HG03469 (cell line): ENCODE measurements around the gene RGS16.

Source experiments
- ATAC-seq: cut with Tn5 transposase; IDR thresholded peaks from one replicate; pipeline ENCODE4 v1.9.1; 2021; ENCODE audit warnings: mild to moderate bottlenecking, moderate library complexity, moderate number of reproducible peaks; ENCODE audit not compliant: unreplicated experiment

The RGS16 gene

GRCh38 chr1:182630586-182630985 is 26.4 kb upstream of the RGS16 start:
- ATAC-seq: no peak

DNA sequence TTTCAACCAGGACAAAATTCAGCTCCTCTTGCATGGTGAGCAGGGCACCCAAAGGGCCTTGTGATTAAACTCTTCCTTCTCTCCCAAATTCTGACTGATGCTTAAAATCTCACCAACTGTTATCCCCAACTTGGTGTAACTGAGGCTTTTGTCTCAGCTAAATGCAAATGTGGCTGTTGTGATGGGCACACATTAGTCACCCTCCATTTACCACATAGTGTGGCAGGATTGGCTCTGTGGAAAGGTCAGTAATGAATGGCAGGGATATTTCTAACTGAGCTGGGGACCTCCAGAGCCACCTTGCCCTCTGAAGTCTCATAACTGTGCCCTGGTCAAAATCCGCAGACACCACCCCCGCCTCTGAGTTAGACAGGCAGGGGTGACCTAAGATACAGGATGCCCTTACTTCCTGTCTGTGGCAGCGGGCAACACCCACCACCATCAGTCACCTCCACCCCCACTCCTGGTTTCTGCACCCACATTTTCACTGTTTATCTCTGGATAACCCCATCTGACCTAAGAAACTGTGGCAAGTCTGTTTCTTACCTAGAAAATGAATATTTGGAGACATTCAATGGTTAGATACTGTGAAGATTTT is 25.4 kb upstream of the RGS16 start:
- no peak for ATAC-seq

DNA sequence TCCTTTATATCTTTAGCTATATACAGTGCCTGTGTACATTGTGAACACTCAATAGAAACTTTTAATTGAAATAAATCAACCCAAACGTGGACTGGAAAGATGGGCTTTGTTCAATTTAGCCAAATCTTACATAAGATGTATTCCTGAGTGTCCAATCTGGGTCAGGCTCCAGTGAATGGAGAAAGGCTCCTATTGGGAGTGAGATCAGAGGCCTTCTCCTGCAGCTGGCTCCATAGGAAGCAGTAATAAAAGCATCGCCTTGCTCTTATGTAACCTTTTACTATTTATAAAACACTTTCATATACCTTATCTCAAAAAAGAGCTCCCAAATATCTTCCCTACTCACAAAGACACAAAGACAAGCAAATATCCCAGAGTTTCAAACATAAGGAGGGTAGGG is 24.9 kb upstream of the RGS16 start:
- ATAC-seq: no peak

GRCh38 chr1:182628657-182629056 is 24.5 kb upstream of the RGS16 start:
- no peak for ATAC-seq

DNA sequence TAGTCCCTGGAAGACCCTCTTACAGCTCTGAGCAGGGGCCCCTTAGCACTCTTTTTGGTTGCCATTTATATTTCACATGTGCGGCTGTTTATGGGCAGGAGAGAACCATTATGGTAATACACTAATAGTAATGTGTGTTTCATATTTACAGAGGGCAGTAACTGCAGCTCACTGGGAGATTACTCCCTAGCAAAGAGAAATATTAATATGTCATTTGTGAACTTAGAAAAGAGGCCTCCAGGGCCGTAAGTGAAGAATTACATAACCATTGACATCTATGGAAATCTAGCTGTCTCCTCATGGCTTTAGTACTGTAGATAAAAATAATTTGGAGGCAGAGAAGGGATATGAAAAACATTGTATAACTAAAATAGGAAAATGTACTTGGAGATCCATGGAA is 23.4 kb upstream of the RGS16 start:
- ATAC-seq: no peak

DNA sequence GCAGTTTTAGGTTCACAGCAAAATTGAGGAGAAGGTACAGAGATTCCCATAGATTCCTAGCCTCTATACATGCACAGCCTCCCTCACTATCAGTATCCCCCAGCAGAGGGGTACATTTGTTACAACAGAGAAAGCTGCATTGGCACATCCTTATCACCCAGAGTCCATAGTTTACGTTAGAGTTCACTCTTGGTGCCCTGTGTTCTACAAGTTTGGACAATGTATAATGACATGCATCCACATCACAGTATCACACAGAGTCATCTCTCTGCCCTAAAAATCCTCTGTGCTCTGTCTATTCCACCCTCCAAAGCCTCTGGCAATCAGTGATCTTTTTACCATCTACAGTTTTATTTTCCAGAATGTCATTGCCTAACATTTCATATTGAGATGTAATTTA is 22.3 kb upstream of the RGS16 start:
- no peak for ATAC-seq

DNA sequence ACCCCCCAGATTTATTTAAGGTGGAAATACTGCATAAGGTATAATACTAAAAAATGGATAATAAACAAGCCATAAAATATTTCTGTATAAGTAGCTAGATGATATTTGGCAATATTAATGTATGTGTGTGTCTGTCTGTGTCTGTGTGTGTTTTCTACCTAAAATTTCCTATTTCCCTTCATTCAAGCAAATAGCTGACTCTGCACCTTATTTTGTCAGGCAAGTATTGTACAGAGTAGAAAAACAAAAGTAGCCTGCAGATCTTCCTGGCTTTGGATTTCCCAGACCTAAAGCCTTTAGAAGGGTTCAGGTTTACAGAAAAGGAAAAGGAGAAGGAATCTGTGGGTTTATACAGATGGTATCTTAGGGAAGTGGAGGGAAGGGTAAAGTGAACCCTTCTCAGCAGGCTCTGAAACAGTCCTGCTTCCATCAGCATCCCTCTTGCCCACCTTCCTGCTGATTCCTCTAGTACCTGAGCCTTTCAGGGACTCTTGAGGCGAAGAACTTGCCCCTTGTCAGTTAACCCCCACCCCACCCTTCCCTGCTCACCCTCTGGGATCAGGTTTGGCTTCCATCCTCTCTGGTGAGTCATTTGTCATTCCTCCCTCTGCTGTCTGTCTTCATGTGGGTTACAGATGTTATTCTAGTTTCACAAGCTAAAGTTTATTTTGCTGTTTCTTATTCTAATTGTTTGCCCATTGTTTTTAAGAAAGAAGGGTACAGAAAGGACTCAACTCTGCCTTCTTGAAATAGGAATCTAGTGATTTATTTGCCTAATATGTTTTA is 21.7 kb upstream of the RGS16 start:
- ATAC-seq: no peak

DNA sequence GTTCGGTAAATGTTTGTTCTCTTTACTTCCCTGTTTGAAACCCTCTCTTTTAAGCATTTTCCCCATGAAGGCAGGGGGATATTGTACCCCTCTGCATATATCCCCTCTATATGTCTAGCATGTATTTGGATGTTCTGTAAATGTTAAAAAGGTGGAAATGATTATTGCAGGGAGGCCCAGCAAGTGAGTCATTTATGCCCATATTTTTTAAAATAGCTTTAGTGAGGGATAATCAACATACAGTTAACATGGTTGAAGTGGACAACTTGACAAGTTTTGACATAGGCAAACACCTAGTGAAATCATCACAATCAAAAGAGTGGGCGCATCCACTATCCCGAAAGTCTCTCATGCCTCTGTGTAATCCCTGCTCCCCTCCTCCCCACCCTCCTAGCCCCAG is 20.8 kb upstream of the RGS16 start:
- no peak for ATAC-seq

GRCh38 chr1:182624577-182624976 is 20.4 kb upstream of the RGS16 start:
- no peak for ATAC-seq

- peak; percentile 44 for ATAC-seq
Observed at GRCh38 chr1:182622901-182623528, 18.8 kb upstream of the RGS16 start.

DNA sequence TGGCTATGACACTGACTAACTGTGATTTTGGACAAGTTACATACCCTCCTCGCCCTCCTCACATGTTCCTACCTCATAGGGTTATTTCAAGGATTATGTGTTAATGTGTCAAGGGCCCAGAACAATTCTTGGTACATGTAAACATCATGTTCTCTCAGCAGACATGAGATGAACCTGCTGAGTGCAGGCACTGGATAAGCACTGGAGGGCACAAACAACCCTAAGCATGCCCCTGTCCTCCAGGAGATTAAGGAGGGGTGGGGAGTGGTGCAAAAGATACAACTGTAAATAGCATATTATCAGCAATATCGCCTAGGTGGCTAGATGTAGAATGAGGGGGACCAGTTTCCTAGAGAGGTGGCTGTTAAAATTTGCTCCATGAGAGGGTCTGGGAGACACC is 17.7 kb upstream of the RGS16 start:
- ATAC-seq: no peak

GRCh38 chr1:182620924-182621585 is 16.9 kb upstream of the RGS16 start:
- ATAC-seq: no peak

DNA sequence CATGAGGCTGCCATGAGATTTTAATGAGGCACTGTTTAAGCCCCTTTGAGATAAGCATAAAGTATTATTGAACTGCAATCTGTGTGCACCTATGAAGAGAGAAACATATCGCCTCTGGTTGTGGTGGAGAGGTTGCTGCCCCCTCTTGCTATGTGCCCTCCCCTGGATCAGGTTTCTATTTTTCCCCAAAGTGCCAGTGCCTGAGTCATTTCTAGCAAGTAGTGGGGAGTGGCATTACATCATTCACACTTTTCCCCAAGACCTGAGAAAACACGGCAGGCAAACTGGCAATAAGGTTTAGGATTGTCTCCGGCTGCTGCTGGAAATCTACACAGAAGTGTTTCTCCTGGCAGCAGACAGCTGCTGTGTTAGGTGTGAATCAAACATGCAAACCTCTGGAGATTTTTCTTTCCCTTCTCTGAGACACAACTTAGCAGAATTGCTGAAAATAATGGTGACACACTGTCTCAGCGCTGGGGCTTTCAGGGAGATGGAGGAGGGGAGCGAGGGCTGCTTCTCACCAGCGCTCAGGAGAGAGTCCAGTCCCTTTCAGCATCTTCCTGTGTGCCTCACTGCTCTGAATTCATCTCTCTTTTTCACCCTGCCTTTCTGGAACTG is 13.7 kb upstream of the RGS16 start:
- no peak for ATAC-seq

DNA sequence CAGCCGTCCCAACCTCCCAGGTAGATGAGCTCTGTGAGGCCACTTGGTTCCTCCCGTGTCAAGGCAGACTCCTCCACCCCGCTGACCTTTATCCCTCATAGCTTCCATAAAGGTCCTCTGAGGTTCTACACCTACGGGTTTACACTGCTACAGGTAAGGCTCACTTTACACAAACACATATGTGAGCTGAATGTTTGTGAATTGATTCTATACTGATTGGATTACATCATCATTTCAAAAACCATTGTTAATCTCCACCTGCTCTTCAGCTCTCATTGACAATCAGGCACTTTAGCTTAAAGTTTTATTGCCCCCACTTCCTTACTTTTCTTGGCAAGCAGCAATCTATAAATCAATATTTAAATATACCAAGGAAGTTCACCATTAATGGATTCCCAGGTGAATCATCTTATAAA is 12.8 kb upstream of the RGS16 start:
- no peak for ATAC-seq

DNA sequence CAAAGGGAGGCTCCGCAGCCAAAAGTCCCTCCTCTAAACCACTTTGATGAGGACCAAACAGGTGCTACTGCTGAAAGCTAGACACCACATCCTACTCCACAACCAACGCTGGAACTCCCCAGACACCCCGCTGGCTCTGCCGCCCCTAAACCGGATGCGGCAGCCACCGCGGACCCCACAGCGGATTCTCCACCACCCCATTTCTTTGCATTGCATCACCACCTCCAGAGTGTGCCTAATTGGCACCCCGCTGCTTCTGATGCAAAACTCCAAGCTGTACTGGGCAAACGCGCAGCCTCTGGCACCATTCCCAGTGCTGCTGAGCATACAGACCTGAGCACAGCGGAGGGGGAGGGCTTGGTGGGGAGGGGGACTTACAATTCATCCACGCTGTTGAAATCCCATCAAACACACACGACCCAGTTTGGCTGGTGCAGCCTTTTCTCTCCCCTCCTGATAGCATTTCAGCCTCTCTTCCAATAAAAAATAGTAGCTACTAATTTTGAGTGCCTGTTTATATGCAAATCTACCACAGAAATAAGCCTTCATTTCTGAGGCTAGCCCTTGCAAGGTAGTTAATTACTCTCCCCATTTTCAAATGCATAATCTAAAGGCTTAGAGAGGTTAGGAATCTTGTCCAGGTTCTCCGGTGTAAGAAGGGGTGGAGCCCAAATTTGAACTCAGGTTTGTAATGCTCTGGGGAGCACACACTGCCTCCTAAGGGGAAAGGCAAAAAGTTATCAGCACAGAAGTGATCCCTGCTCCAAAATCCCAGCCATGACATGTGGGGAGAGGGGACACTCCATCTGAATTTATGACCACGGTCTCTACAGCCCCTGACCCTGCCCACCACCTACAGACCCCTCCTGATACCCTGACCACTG is 12.2 kb upstream of the RGS16 start:
- peak; percentile 72 for ATAC-seq

DNA sequence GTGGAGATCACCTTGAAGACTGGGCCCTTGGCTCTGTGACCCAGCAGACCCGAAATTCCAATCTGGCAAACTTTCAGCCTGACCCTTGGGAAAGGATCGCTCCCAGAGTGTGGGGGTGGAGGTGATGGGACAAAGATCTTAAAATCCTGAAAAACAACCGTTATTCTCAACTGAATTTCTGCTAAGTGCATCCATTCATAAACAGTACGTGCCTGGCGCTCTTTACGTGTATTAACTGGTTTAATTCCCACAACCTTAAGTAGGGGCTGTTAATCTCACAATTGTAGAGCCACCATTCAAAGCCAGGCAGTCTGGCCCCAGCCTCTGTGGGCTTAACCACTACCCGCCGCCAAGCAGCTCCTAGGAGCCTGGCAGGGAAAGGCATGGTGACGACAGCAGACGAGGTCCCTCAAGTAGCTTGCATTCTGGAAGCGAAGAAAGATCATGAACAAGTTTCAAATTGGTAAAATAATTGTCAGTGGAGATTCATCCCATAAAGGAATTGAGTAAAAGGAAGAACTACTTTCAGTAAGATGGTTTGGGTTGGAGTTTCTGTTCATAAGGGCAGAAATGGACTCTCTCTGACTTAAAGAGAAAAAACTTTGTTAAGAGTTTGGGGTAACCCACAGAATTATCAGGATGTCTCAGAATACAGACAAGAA is 11.4 kb upstream of the RGS16 start:
- peak; percentile 9 for ATAC-seq

- peak; percentile 34 for ATAC-seq
Observed at GRCh38 chr1:182614796-182615454, 10.7 kb upstream of the RGS16 start.

- ATAC-seq: no peak
Observed at GRCh38 chr1:182611787-182612186, 7.6 kb upstream of the RGS16 start.

DNA sequence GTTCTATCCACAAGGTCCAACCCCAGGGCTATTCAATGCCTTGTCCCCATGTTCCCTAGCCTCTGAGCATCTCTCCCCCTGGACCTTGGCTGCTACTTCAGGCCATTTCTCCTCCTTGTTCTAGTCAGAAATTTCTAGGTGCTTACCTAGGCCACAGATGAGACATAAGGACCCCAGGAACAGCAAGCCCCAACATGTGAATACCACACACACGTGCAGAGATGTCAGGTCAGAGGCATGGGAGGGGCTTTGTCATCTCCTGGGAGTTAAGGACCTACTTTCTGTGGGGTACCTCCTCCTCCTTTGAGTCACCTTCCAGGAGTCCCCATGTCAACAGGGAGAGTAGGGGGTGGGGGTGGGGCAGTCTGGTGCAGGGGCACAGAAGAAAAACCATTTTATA is 7.1 kb upstream of the RGS16 start:
- no peak for ATAC-seq
